GM12878 (cell line): Measurements from ENCODE around the gene TAS2R13.

Experiments used
- BCL11A ChIP-seq: IDR thresholded peaks from 2 replicates; pipeline ENCODE4 v1.6.1; 2011; ENCODE audit warnings: low read depth, low read length
- CTCF ChIP-seq, 3 experiments: IDR thresholded peaks in 2 of 3; conservative IDR thresholded peaks in 1 of 3; 2 replicates each; pipeline ENCODE4 v1.5.1; 2011; ENCODE audit warnings: low read depth in 3 of 3, low read length in 3 of 3, mild to moderate bottlenecking in 3 of 3, control low read depth in 2 of 3, moderate library complexity in 2 of 3, inconsistent platforms in 1 of 3, mixed read lengths in 1 of 3; ENCODE audit not compliant: control insufficient read depth in 2 of 3, insufficient read depth in 1 of 3; ENCODE audit errors: extremely low read depth in 1 of 3
- E4F1 ChIP-seq: fragments of 450-650 bp; IDR thresholded peaks from 2 replicates; pipeline ENCODE4 v1.6.1; 2018; ENCODE audit warnings: borderline replicate concordance, mild to moderate bottlenecking; ENCODE audit not compliant: partially characterized antibody
- EED ChIP-seq: sonication (generic); IDR thresholded peaks from 2 replicates; pipeline ENCODE4 v1.6.1; 2016; ENCODE audit warnings: antibody characterized with exemption, low read depth
- JUND ChIP-seq: IDR thresholded peaks from 2 replicates; pipeline ENCODE4 v1.6.1; 2012; ENCODE audit warnings: low read depth, mild to moderate bottlenecking, low read length, improper control_type of control experiment, moderate library complexity
- NFYB ChIP-seq: IDR thresholded peaks from 2 replicates; pipeline ENCODE4 v1.6.1; 2011; ENCODE audit warnings: low read depth, mild to moderate bottlenecking, low read length, improper control_type of control experiment, moderate library complexity; ENCODE audit not compliant: insufficient read depth
- POLR2A ChIP-seq: IDR thresholded peaks from 2 replicates; pipeline ENCODE4 v1.6.1; 2011; ENCODE audit warnings: low read depth, mild to moderate bottlenecking, low read length
- SIN3A ChIP-seq: IDR thresholded peaks from 2 replicates; pipeline ENCODE4 v1.6.1; 2012; ENCODE audit warnings: low read depth, low read length, improper control_type of control experiment
- STAT1 ChIP-seq: fragments of 450-650 bp; conservative IDR thresholded peaks from 2 replicates; pipeline ENCODE4 v1.6.1; 2014; ENCODE audit warnings: antibody characterized with exemption, mild to moderate bottlenecking
- TCF12 ChIP-seq: IDR thresholded peaks from 2 replicates; pipeline ENCODE4 v1.6.1; 2011; ENCODE audit warnings: low read depth, mild to moderate bottlenecking, low read length
- USF2 ChIP-seq: IDR thresholded peaks from 2 replicates; pipeline ENCODE4 v1.6.1; 2011; ENCODE audit warnings: low read depth, low read length, improper control_type of control experiment, borderline replicate concordance
- ZBTB33 ChIP-seq: fragments of 450-650 bp; IDR thresholded peaks from 2 replicates; pipeline ENCODE4 v1.6.1; 2017; ENCODE audit warnings: mild to moderate bottlenecking

- no peak for TF ChIP-seq JUND
- no peak for TF ChIP-seq CTCF (IDR thresholded peaks at IDR 0.05 in 2 of 3, conservative IDR thresholded peaks at IDR 0.05 in 1 of 3; ENCODE audit: control insufficient read depth in 2 of 3, extremely low read depth in 1 of 3, insufficient read depth in 1 of 3, low read depth in 3 of 3, low read length in 3 of 3)
- no peak for TF ChIP-seq USF2
- TF ChIP-seq EED, result no peak
- TF ChIP-seq POLR2A, result no peak
- no peak for TF ChIP-seq E4F1
- no peak for TF ChIP-seq BCL11A
- no peak for TF ChIP-seq ZBTB33
- no peak for TF ChIP-seq STAT1
- no peak for TF ChIP-seq SIN3A
- TF ChIP-seq TCF12, result no peak
- TF ChIP-seq NFYB, result no peak
Observed at GRCh38 chr12:10919809-10920208, 10.4 kb upstream of the TAS2R13 start.
